SU-DHL-6 (cell line): ENCODE results near the gene PTPRH.

Source experiments
- H2AFZ ChIP-seq: fragments of 200-600 bp; sonication (generic); 2 replicates; pipeline ENCODE4 v1.6.1; 2014; ENCODE audit warnings: low read depth, mild to moderate bottlenecking, moderate library complexity, mixed read lengths, antibody characterized with exemption, low read length; ENCODE audit not compliant: severe bottlenecking
- H3F3A ChIP-seq: fragments of 200-600 bp; shearing (Covaris generic); 2 replicates; pipeline ENCODE4 v1.6.0; 2016; ENCODE audit warnings: antibody characterized with exemption, mild to moderate bottlenecking; ENCODE audit not compliant: insufficient read depth
- H3K27ac ChIP-seq: fragments of 200-600 bp; sonication (generic); 2 replicates; pipeline ENCODE4 v1.5.1; 2016; ENCODE audit warnings: low read depth, mild to moderate bottlenecking, low read length, moderate library complexity, mixed read lengths
- H3K27me3 ChIP-seq: fragments of 200-600 bp; sonication (generic), shearing (Covaris generic); 2 replicates; pipeline ENCODE4 v1.6.0; 2014; ENCODE audit warnings: mild to moderate bottlenecking, low read length
- H3K36me3 ChIP-seq: fragments of 200-600 bp; sonication (generic); 2 replicates; pipeline ENCODE4 v1.6.1; 2014; ENCODE audit warnings: mild to moderate bottlenecking, low read length, mixed read lengths
- H3K4me2 ChIP-seq: fragments of 300-600, 200-600 bp; shearing (Covaris generic), sonication (generic); 2 replicates; pipeline ENCODE4 v1.6.0; 2014; ENCODE audit warnings: low read length, low read depth, mild to moderate bottlenecking; ENCODE audit not compliant: poor library complexity, severe bottlenecking
- H3K4me3 ChIP-seq: fragments of 200-600 bp; sonication (generic); 2 replicates; pipeline ENCODE4 v1.5.1; 2014; ENCODE audit warnings: antibody characterized with exemption, low read length, mild to moderate bottlenecking, mixed read lengths; ENCODE audit not compliant: insufficient read depth, poor library complexity, severe bottlenecking
- H3K79me2 ChIP-seq: fragments of 200-600 bp; sonication (generic); 2 replicates; pipeline ENCODE4 v1.6.1; 2014; ENCODE audit warnings: mild to moderate bottlenecking, low read length, moderate library complexity; ENCODE audit not compliant: insufficient read depth
- H3K9ac ChIP-seq: fragments of 200-600 bp; sonication (generic); 2 replicates; pipeline ENCODE4 v1.7.0; 2014; ENCODE audit warnings: mild to moderate bottlenecking, low read length
- H3K9me2 ChIP-seq: fragments of 200-600 bp; sonication (generic); replicated peaks from 2 replicates; pipeline ENCODE4 v1.6.1; 2014; ENCODE audit warnings: low read length; ENCODE audit not compliant: insufficient read depth
- H3K9me3 ChIP-seq: fragments of 200-600 bp; sonication (generic); 2 replicates; pipeline ENCODE4 v1.6.1; 2014; ENCODE audit warnings: low read length, mixed read lengths; ENCODE audit not compliant: insufficient read depth
- H4K20me1 ChIP-seq: fragments of 200-600 bp; sonication (generic); 2 replicates; pipeline ENCODE4 v1.6.1; 2014; ENCODE audit warnings: low read depth, mild to moderate bottlenecking, antibody characterized with exemption, low read length, moderate library complexity, mixed read lengths
- EZH2phosphoT487 ChIP-seq: fragments of 200-600 bp; sonication (generic), shearing (Covaris generic); conservative IDR thresholded peaks from 2 replicates; pipeline ENCODE4 v1.6.1; 2018; ENCODE audit warnings: mild to moderate bottlenecking, antibody characterized with exemption, low read length, moderate library complexity, mixed read lengths
- TF ChIP-seq, protein P1 (sequence below): fragments of 200-600 bp; sonication (generic); IDR thresholded peaks from one replicate; pipeline ENCODE4 v1.5.1; 2017; ENCODE audit warnings: antibody characterized with exemption, mild to moderate bottlenecking, low read length, moderate library complexity; ENCODE audit not compliant: insufficient read depth, poor library complexity, severe bottlenecking

The PTPRH gene

DNA sequence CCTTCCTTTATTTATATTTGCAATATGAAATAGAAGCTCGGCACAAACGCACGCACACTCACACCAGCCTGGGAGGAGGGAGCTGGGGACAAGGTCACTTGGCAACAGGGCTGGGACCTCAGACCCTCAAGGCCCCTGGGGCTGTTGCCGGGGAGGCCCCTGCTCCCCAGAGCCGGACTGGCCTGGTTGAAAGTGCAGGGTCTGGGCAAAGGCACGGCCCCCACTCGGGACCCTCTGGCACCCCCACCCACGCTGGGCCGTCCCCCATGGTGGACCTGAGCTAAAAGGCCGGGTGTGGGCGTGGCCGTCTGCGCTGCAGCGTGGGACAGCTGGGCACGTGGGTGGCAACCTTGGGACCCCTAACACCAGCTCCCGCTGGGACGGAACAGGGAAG is 20.5 kb upstream of the PTPRH start:
- H3K9me3 ChIP-seq, result no peaks in the 10 kb centered on the region
- H3K27ac ChIP-seq, result no peak overlapping the region
- H2AFZ ChIP-seq, result no peak overlapping the region
- no peak overlapping the region for H3K9ac ChIP-seq
- H3K79me2 ChIP-seq, result no peaks in the 10 kb centered on the region; the same call in 1 of the 2 replicates
- H3F3A ChIP-seq, result no peaks in the 10 kb centered on the region
- no peak for TF ChIP-seq EZH2phosphoT487
- TF ChIP-seq, protein P1, sequence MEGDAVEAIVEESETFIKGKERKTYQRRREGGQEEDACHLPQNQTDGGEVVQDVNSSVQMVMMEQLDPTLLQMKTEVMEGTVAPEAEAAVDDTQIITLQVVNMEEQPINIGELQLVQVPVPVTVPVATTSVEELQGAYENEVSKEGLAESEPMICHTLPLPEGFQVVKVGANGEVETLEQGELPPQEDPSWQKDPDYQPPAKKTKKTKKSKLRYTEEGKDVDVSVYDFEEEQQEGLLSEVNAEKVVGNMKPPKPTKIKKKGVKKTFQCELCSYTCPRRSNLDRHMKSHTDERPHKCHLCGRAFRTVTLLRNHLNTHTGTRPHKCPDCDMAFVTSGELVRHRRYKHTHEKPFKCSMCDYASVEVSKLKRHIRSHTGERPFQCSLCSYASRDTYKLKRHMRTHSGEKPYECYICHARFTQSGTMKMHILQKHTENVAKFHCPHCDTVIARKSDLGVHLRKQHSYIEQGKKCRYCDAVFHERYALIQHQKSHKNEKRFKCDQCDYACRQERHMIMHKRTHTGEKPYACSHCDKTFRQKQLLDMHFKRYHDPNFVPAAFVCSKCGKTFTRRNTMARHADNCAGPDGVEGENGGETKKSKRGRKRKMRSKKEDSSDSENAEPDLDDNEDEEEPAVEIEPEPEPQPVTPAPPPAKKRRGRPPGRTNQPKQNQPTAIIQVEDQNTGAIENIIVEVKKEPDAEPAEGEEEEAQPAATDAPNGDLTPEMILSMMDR, result no peak
- no peaks in the 10 kb centered on the region for H3K27me3 ChIP-seq
- no peaks in the 10 kb centered on the region; the same call in 1 of the 2 replicates for H4K20me1 ChIP-seq
- no peak overlapping the region for H3K4me2 ChIP-seq
- no peaks in the 10 kb centered on the region for H3K9me2 ChIP-seq
- H3K36me3 ChIP-seq, result peaks cover 6% of the 10 kb centered on the region; the same call in 1 of the 2 replicates
- no peak overlapping the region for H3K4me3 ChIP-seq

DNA sequence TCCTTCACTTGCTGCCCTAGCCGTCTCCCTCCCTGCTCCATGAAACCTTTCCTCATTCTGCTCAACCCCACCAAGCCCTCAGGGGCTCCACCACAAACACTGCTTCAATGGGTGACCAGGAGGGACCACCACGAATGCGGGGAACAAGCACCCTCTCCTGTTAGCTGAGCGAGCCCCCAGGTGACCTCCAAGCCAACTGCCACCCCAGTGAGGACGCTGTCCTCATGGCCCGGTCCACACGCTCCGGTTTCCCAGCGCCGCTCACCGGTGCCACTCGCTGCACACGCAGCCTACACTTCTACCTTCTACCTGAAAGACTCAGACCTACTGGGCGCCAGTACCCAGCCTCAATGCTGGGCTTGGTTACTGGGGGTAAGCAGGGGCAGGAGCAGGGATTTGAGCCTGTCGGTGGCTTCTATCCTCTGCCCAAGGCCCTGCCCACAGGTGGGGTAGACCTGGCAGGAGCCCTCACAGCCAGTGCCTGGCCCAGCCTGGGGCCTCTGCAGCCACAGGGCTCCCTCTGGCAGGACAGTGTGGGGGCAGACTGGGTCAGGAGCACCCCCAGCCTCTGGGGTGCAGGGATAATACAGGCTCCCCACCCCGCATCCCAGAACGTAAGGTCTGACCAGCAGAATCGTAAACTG is 20.0 kb upstream of the PTPRH start:
- TF ChIP-seq, protein P1, result no peak
- no peak for TF ChIP-seq EZH2phosphoT487
- Histone ChIP-seq H2AFZ (no peak overlapping the region), H3F3A (no peaks in the 10 kb centered on the region), H3K27ac (no peak overlapping the region), H3K79me2 (no peaks in the 10 kb centered on the region; the same call in 1 of the 2 replicates), H3K4me3 (no peak overlapping the region), H4K20me1 (no peaks in the 10 kb centered on the region; the same call in 1 of the 2 replicates), H3K9ac (no peak overlapping the region), H3K27me3 (no peaks in the 10 kb centered on the region), H3K4me2 (no peak overlapping the region), H3K9me3 (no peaks in the 10 kb centered on the region), H3K9me2 (no peaks in the 10 kb centered on the region), H3K36me3 (peaks cover 6% of the 10 kb centered on the region; the same call in 1 of the 2 replicates)

DNA sequence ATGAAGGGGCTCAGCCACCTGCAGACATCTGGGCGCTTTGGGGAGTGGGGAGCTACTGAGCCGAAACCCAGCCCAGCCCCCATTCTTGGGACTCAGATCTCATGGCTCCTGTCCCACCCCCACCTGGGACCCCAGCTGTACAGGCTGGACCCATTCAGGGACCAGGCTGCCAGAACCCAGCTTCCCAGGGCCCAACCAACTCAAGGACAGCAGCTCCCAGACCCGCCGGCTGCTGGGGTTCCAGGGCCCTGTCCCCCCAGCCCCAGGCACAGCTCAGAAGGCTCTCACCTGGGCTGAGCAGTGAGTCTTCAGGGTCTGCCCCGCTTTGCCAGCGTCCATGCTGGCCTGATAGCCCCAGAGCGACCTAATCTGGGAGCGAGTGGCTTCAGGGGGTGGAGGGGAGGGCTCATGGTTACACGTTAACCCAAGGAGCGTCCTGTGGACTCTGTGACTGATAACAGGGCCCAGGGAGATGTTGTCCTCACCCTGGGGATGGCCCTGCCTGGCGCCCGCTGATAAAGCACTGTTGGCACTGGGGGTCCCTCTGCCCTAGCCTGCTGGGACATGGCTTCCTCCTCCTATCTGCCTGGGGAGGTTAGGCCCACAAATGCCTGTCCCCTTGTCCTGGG is 19.2 kb upstream of the PTPRH start, which contains the start of gene TMEM86B:
TMEM86B (minus strand) TSS at position 361 of the 629 bp plus-strand sequence; CDS start at position 339, 22 bp downstream.
- Histone ChIP-seq H3K9me3 (no peaks in the 10 kb centered on the region), H3K4me2 (no peak within 1 kb of the TSS), H3F3A (no peaks in the 10 kb centered on the region), H3K36me3 (peaks cover 6% of the 10 kb centered on the region; the same call in 1 of the 2 replicates), H3K9me2 (no peaks in the 10 kb centered on the region), H3K4me3 (no peak within 1 kb of the TSS), H3K27me3 (no peaks in the 10 kb centered on the region), H3K27ac (no peak within 1 kb of the TSS), H3K79me2 (no peaks in the 10 kb centered on the region; the same call in 1 of the 2 replicates), H4K20me1 (no peaks in the 10 kb centered on the region; the same call in 1 of the 2 replicates), H3K9ac (no peak within 1 kb of the TSS), H2AFZ (no peak within 1 kb of the TSS)
- TF ChIP-seq, protein P1, result no peak
- TF ChIP-seq EZH2phosphoT487, result no peak
